HEK293 (cell line): ENCODE data around the gene KLHL5.

Source experiments
- CTCF ChIA-PET: fragments of 350-600 bp; formaldehyde crosslinking; extraction: SDS; loops from one replicate; lab custom pipeline; 2021; ENCODE audit warnings: antibody characterized with exemption; lab: Yijun Ruan, JAX
- POLR2A ChIA-PET: fragments of 300-600 bp; formaldehyde crosslinking; extraction: SDS; loops from one replicate; lab custom pipeline; 2020; ENCODE audit warnings: antibody characterized with exemption, inconsistent platforms; lab: Yijun Ruan, JAX
- H3K27ac ChIP-seq: fragments of 200-500 bp; sonication (Bioruptor generic); 2 replicates; pipeline ENCODE4 v1.5.1; 2014; ENCODE audit warnings: low read depth, low read length, control low read depth, inconsistent platforms; ENCODE audit errors: extremely low read depth
- H3K36me3 ChIP-seq, 2 experiments: fragments of 200-500 bp in 1 of 2; sonication (Bioruptor generic) in 1 of 2; 1 replicate in 1 of 2; 2 replicates in 1 of 2; pipeline ENCODE4 v1.5.1; 2014 to 2017; ENCODE audit warnings: inconsistent platforms in 2 of 2, low read length in 2 of 2; ENCODE audit not compliant: control insufficient read depth in 2 of 2, insufficient read depth in 1 of 2
- H3K4me1 ChIP-seq: fragments of 200-500 bp; sonication (Bioruptor generic); 2 replicates; pipeline ENCODE4 v1.5.1; 2014; ENCODE audit warnings: mild to moderate bottlenecking, low read length, inconsistent platforms; ENCODE audit not compliant: control insufficient read depth, insufficient read depth
- H3K4me3 ChIP-seq: 2 replicates; pipeline ENCODE4 v1.5.1; 2011; ENCODE audit warnings: low read depth, mild to moderate bottlenecking, control low read depth, low read length, moderate library complexity
- H3K9me3 ChIP-seq: fragments of 200-500 bp; sonication (Bioruptor generic); 2 replicates; pipeline ENCODE4 v1.5.1; 2014; ENCODE audit warnings: low read depth, low read length, inconsistent platforms; ENCODE audit not compliant: control insufficient read depth, insufficient read depth
- HOXC10 ChIP-seq: sonication (generic); formaldehyde crosslinking; IDR thresholded peaks from 2 replicates; pipeline ENCODE4 v1.8.1; 2023; ENCODE audit warnings: mild to moderate bottlenecking, missing genetic modification reagents
- SCRT2 ChIP-seq: fragments of 450-650 bp; formaldehyde crosslinking; IDR thresholded peaks from 2 replicates; pipeline ENCODE4 v1.5.1; 2016; ENCODE audit warnings: missing biosample characterization, missing genetic modification characterization
- YY2 ChIP-seq: fragments of 450-650 bp; formaldehyde crosslinking; IDR thresholded peaks from 2 replicates; pipeline ENCODE4 v1.5.1; 2016; ENCODE audit warnings: missing biosample characterization, missing genetic modification characterization
- ZFHX2 ChIP-seq: fragments of 450-650 bp; formaldehyde crosslinking; conservative IDR thresholded peaks from 2 replicates; pipeline ENCODE4 v1.5.1; 2016; ENCODE audit warnings: missing biosample characterization, missing genetic modification characterization
- ZFP3 ChIP-seq: fragments of 450-650 bp; formaldehyde crosslinking; IDR thresholded peaks from 2 replicates; pipeline ENCODE4 v1.5.1; 2016; ENCODE audit warnings: low read depth, missing biosample characterization, missing genetic modification characterization
- ZNF133 ChIP-seq: fragments of 450-650 bp; formaldehyde crosslinking; IDR thresholded peaks from 2 replicates; pipeline ENCODE4 v1.5.1; 2016; ENCODE audit warnings: missing biosample characterization, missing genetic modification characterization
- ZNF155 ChIP-seq: fragments of 450-650 bp; formaldehyde crosslinking; IDR thresholded peaks from 2 replicates; pipeline ENCODE4 v1.5.1; 2016; ENCODE audit warnings: missing biosample characterization, missing genetic modification characterization
- ZNF16 ChIP-seq: fragments of 450-650 bp; formaldehyde crosslinking; IDR thresholded peaks from 2 replicates; pipeline ENCODE4 v1.5.1; 2016; ENCODE audit warnings: low read depth, missing biosample characterization, missing genetic modification characterization
- ZNF555 ChIP-seq: fragments of 450-650 bp; formaldehyde crosslinking; conservative IDR thresholded peaks from 2 replicates; pipeline ENCODE4 v1.5.1; 2017; ENCODE audit warnings: missing biosample characterization, mild to moderate bottlenecking, missing genetic modification characterization, inconsistent platforms
- ZNF664 ChIP-seq: fragments of 450-650 bp; formaldehyde crosslinking; IDR thresholded peaks from 2 replicates; pipeline ENCODE4 v1.5.1; 2016; ENCODE audit warnings: missing biosample characterization, missing genetic modification characterization
- ZNF670 ChIP-seq: fragments of 450-650 bp; formaldehyde crosslinking; IDR thresholded peaks from 2 replicates; pipeline ENCODE4 v1.5.1; 2016; ENCODE audit warnings: missing biosample characterization, missing genetic modification characterization, low read depth
- ZNF677 ChIP-seq: fragments of 450-650 bp; IDR thresholded peaks from 2 replicates; pipeline ENCODE4 v1.5.0; 2018; ENCODE audit warnings: missing biosample characterization, mild to moderate bottlenecking, missing genetic modification characterization, moderate library complexity
- ZNF768 ChIP-seq: fragments of 450-650 bp; formaldehyde crosslinking; IDR thresholded peaks from 2 replicates; pipeline ENCODE4 v1.5.1; 2018; ENCODE audit warnings: missing biosample characterization, mild to moderate bottlenecking, missing genetic modification characterization
- TF ChIP-seq, protein P1 (sequence below): fragments of 450-650 bp; formaldehyde crosslinking; IDR thresholded peaks from 2 replicates; pipeline ENCODE4 v1.5.1; 2016; ENCODE audit warnings: missing biosample characterization, missing genetic modification characterization
- TF ChIP-seq, protein P2 (sequence below): fragments of 450-650 bp; formaldehyde crosslinking; IDR thresholded peaks from 2 replicates; pipeline ENCODE4; 2016; ENCODE audit warnings: missing biosample characterization, missing genetic modification characterization

Gene KLHL5

DNA sequence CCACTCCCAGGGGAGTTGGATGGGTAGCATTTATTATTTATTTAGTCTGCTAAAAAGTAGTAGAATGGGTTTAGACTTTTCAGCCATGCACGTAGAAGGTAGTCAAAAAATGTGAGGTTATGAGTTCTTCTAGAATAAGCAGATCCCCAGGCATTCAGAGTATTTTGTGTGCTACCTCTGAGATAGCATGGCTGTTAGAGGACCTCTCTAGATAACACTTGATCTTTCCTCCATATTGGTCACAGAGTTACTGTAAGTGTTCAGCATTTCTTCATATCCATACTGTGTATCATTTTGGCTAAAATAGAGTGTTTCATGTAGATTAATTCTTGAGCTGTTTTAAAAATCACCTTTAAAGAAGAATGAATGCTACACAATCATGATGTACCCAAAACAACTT is 58.4 kb downstream of the KLHL5 start:
- Histone ChIP-seq H3K36me3 (peaks cover 0 to 4% of the 10 kb centered on the region in 2 experiments; a peak in 1 of 3 replicates), H3K4me1 (no peaks in the 10 kb centered on the region), H3K4me3 (no peak overlapping the region), H3K9me3 (no peaks in the 10 kb centered on the region)
- CTCF ChIA-PET, result interaction anchor here (1.0 kb wide), 2 partner anchors 17 to 217 kb away, joined by 3 to 5 read pairs; no protein-coding TSS in a partner anchor
- TF ChIP-seq ZFHX2 (tag by site-specific recombination) (no peak), ZNF670 (tag by site-specific recombination) (no peak), ZNF768 (tag by site-specific recombination) (no peak), ZNF155 (tag by site-specific recombination) (no peak), ZNF677 (no peak), ZFP3 (no peak), SCRT2 (tag by site-specific recombination) (no peak), ZNF16 (tag by site-specific recombination) (no peak), ZNF555 (no peak), YY2 (tag by site-specific recombination) (no peak), ZNF133 (tag by site-specific recombination) (no peak)
- TF ChIP-seq, protein P1, sequence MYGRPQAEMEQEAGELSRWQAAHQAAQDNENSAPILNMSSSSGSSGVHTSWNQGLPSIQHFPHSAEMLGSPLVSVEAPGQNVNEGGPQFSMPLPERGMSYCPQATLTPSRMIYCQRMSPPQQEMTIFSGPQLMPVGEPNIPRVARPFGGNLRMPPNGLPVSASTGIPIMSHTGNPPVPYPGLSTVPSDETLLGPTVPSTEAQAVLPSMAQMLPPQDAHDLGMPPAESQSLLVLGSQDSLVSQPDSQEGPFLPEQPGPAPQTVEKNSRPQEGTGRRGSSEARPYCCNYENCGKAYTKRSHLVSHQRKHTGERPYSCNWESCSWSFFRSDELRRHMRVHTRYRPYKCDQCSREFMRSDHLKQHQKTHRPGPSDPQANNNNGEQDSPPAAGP (tag by site-specific recombination), result no peak
- TF ChIP-seq, all 188 proteins: peak for 0
- POLR2A ChIA-PET, result no interaction called here
- no peak overlapping the region for H3K27ac ChIP-seq

DNA sequence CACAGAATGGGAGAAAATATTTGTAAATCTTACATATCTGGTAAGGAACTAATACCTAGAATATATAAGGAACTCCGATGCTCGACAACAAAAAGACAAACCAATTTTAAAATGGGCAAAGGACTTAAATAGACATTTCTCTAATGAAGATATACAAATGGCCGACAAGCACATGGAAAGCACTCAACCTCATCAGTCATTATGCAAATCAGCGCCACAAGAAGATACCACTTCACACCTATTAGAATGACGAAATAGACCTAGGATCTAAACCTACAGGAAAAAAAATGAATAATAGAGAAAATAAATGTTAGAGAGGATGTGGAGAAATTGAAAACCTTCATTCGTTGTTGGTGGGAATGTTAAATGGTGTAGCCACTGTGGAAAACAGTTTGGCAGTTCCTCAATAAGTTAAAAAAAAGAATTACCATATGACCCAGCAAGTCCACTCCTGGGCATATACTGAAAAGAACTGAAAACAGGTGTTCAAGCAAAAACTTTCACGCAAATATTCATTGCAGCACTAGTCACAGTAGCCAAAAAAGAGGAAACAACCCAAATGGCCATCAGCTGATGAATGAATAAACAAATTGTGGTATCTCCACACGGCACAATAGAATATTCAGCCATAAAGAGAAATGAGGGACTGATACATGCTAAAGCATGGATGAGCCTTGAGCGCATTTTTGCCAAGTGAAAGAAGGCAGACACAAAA is 63.0 kb downstream of the KLHL5 start:
- H3K27ac ChIP-seq, result no peak overlapping the region

DNA sequence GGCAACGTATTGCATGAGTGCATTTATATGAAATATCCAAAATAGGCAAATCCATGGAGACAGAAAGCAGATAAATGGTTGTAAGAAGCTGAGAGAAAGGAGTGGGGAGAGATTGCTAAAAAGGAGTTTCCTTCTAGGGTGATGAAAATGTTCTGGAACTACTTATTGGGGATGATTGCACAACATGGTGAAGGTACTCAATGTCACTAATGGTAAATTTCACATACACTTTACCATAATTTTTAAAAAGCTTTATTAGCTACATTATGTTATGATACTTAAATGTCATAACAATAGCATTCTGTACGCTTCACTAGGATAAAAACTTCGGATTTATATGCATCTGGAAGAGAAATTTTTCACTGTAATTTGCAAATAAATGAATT is 63.6 kb downstream of the KLHL5 start:
- no peaks in the 10 kb centered on the region for H3K4me1 ChIP-seq
- no peak overlapping the region for H3K4me3 ChIP-seq
- no peaks in the 10 kb centered on the region for H3K9me3 ChIP-seq
- TF ChIP-seq ZNF664 (tag by site-specific recombination), result no peak
- POLR2A ChIA-PET, result no interaction called here
- no peaks in the 10 kb centered on the region for H3K36me3 ChIP-seq
- no peak overlapping the region for H3K27ac ChIP-seq
- CTCF ChIA-PET, result interaction anchor here (1.0 to 2.0 kb wide), 4 partner anchors 9 to 270 kb away, joined by 3 to 9 read pairs (median 4); no protein-coding TSS in a partner anchor

More for the DNA sequence above, 63.0 kb downstream of the KLHL5 start:
- Histone ChIP-seq H3K36me3 (no peaks in the 10 kb centered on the region), H3K4me1 (no peaks in the 10 kb centered on the region), H3K4me3 (no peak overlapping the region), H3K9me3 (no peaks in the 10 kb centered on the region)
- CTCF ChIA-PET, result interaction anchor here (1.0 to 2.0 kb wide), 3 partner anchors 10 to 269 kb away, joined by 3 to 9 read pairs (median 3); no protein-coding TSS in a partner anchor
- POLR2A ChIA-PET, result no interaction called here
- no peak for TF ChIP-seq HOXC10 (CRISPR knock-in tag)
- TF ChIP-seq, protein P2, sequence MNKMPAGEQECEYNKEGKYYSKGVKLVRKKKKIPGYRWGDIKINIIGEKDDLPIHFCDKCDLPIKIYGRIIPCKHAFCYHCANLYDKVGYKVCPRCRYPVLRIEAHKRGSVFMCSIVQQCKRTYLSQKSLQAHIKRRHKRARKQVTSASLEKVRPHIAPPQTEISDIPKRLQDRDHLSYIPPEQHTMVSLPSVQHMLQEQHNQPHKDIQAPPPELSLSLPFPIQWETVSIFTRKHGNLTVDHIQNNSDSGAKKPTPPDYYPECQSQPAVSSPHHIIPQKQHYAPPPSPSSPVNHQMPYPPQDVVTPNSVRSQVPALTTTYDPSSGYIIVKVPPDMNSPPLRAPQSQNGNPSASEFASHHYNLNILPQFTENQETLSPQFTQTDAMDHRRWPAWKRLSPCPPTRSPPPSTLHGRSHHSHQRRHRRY (tag by site-specific recombination), result no peak
